Activated T-cell treated with anti-CD3 and anti-CD28 coated beads, Interleukin-2, amount 50 U/mL, for 24 hours (primary cell): ENCODE measurements around the gene NPIPA3.
A peak's percentile ranks its signal among the peaks of the same experiment; 100 is the strongest.
"Not testable (repeated sequence)": the region's sequence is repeated elsewhere in the genome, so short reads cannot be mapped to it uniquely, and the experiment has no call there.

Experiments used
- DNase-seq: peaks from one replicate; pipeline ENCODE4 v3.0.0-alpha.2; 2020
- H3K27ac Mint-ChIP-seq: 2 replicates; pipeline ENCODE4 v1.8.0; 2020; ENCODE audit warnings: mild to moderate bottlenecking, mixed read lengths
- H3K27me3 Mint-ChIP-seq: 2 replicates; pipeline ENCODE4 v1.8.0; 2020; ENCODE audit warnings: mixed read lengths
- H3K36me3 Mint-ChIP-seq: 2 replicates; pipeline ENCODE4 v1.8.0; 2020; ENCODE audit warnings: low read depth, mixed read lengths
- H3K4me1 Mint-ChIP-seq: 2 replicates; pipeline ENCODE4 v1.8.0; 2020; ENCODE audit warnings: low read depth, mixed read lengths
- H3K4me3 Mint-ChIP-seq: 2 replicates; pipeline ENCODE4 v1.8.0; 2020; ENCODE audit warnings: mild to moderate bottlenecking, moderate library complexity, mixed read lengths
- H3K9me3 Mint-ChIP-seq: 2 replicates; pipeline ENCODE4 v1.8.0; 2020; ENCODE audit warnings: mixed read lengths

The NPIPA3 gene

GRCh38 chr16:14703156-14704011 lies at the start of gene NPIPA3:
Gene NPIPA3 (plus strand): TSS chr16:14703411. CDS start chr16:14708944, 5,533 bp downstream.
- DNase-seq, H3K9me3 Mint-ChIP-seq, H3K27me3 Mint-ChIP-seq, H3K4me3 Mint-ChIP-seq, H3K36me3 Mint-ChIP-seq, H3K4me1 Mint-ChIP-seq, H3K27ac Mint-ChIP-seq: not testable (repeated sequence)

DNA sequence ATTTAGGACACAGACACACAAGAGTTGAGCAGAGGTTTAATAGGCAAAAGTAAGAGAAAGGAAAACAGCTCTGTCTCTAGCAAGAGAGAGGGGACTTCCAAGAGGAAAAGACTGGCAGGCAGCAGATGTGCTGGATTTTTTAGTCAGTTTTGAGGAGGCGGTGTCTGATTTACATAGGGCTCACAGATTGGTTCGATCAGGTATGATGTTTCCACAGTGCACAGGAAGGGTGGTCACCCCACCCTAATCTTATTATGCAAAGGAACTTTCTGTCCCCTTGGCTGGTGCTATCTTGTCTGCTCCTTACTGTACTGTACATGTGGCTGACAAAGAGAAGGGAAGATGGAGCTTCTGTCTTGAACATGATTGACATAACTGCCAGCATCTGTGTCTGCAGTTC lies 45.1 kb upstream of the NPIPA3 start:
- Mint-ChIP-seq H3K4me3 (no peak overlapping the region), H3K9me3 (no peaks in the 10 kb centered on the region), H3K27ac (peak overlapping the region; percentile 86), H3K4me1 (peaks cover 5% of the 10 kb centered on the region), H3K27me3 (no peaks in the 10 kb centered on the region), H3K36me3 (peaks cover 81% of the 10 kb centered on the region)
- DNase-seq, result no peak

DNA sequence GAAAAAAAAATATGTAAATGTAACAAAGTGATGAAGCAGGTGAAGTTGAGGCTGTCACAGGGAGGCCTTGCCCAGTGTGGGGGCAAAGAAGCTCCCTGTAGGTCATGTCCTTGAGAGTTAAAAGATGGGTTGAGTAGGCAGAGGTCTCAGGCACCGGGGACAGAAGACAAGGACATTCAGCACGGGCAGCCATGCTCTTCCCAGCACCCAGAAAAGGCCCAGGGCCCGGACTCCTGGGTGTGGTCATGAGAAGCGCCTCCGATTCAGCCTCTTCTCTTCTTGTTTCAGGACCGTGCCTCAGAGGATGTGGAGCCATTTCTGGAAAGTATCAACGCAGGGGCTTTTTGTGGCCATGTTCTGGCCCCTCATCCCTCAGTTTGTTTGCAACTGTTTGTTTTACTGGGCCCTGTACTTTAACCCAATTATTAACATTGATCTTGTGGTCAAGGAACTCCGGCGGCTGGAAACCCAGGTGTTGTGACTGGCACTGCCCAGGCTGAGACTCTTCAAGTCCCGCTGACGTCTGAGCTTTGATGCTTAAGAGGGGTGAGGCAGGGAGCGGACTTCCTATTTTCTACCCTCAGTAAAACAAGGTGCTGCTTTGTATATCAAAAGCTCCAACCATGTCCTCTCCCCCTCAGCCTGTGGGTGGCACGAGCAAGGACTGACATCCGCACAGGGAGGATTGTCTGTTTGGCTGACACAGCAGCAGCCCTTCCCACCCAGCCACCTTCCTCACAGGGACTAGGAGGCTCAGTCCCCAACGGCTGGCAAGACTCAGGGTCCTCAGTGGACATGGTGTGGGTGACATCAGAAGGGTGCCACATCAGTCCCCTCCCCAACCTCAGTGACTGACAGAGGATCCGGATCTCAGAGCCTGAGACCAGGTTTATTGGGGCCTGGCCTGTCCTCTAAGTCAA lies 35.6 kb upstream of the NPIPA3 start:
- Mint-ChIP-seq H3K27ac (peak overlapping the region; percentile 61), H3K4me1 (peaks cover 3% of the 10 kb centered on the region), H3K9me3 (no peaks in the 10 kb centered on the region), H3K27me3 (no peaks in the 10 kb centered on the region), H3K4me3 (no peak overlapping the region), H3K36me3 (peaks cover 72% of the 10 kb centered on the region)
- DNase-seq, result no peak

GRCh38 chr16:14668556-14669223 lies 34.5 kb upstream of the NPIPA3 start:
- Mint-ChIP-seq H3K9me3 (no peaks in the 10 kb centered on the region), H3K4me3 (no peak overlapping the region), H3K27me3 (no peaks in the 10 kb centered on the region), H3K27ac (no peak overlapping the region), H3K4me1 (peaks cover 5% of the 10 kb centered on the region), H3K36me3 (peaks cover 61% of the 10 kb centered on the region)
- no peak for DNase-seq

GRCh38 chr16:14669776-14670175 lies 33.4 kb upstream of the NPIPA3 start:
- H3K36me3 Mint-ChIP-seq, result peaks cover 50% of the 10 kb centered on the region
- no peak overlapping the region for H3K4me3 Mint-ChIP-seq
- no peaks in the 10 kb centered on the region for H3K27me3 Mint-ChIP-seq
- DNase-seq, result no peak
- no peak overlapping the region for H3K27ac Mint-ChIP-seq
- no peaks in the 10 kb centered on the region for H3K9me3 Mint-ChIP-seq
- H3K4me1 Mint-ChIP-seq, result peaks cover 5% of the 10 kb centered on the region

- Mint-ChIP-seq H3K4me3 (no peak overlapping the region), H3K27me3 (no peaks in the 10 kb centered on the region), H3K27ac (peak overlapping the region; percentile 12), H3K4me1 (peaks cover 5% of the 10 kb centered on the region), H3K36me3 (peaks cover 24% of the 10 kb centered on the region), H3K9me3 (no peaks in the 10 kb centered on the region)
- no peak for DNase-seq
Observed at GRCh38 chr16:14672403-14672971, 30.7 kb upstream of the NPIPA3 start.

DNA sequence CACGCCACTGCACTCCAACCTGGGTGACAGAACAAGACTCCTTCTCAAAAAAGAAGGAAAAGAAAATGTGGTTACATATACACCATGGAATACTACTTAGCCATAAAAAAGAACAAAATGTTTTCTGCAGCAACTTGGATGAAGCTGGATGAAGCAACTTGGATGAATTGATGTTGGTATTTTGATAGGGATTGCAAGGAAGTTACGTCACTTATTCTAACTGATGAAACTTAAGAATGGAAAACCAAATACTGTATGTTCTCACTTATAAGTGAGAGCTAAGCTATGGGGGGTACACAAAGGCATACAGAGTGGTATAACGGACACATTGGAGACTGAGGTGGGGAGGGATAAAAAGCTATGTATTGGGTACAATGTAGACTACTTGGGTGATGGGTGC lies 26.6 kb upstream of the NPIPA3 start:
- Mint-ChIP-seq H3K9me3 (no peaks in the 10 kb centered on the region), H3K4me1 (peaks cover 5% of the 10 kb centered on the region), H3K36me3 (no peaks in the 10 kb centered on the region), H3K27me3 (peaks cover 5% of the 10 kb centered on the region), H3K4me3 (no peak overlapping the region), H3K27ac (no peak overlapping the region)
- DNase-seq, result no peak

- no peaks in the 10 kb centered on the region for H3K9me3 Mint-ChIP-seq
- no peak overlapping the region for H3K27ac Mint-ChIP-seq
- no peak overlapping the region for H3K4me3 Mint-ChIP-seq
- no peaks in the 10 kb centered on the region for H3K36me3 Mint-ChIP-seq
- peaks cover 2% of the 10 kb centered on the region for H3K4me1 Mint-ChIP-seq
- no peak for DNase-seq
- H3K27me3 Mint-ChIP-seq, result peaks cover 5% of the 10 kb centered on the region
Observed at GRCh38 chr16:14677627-14678026, 25.6 kb upstream of the NPIPA3 start.

- Mint-ChIP-seq H3K36me3 (no peaks in the 10 kb centered on the region), H3K4me1 (no peaks in the 10 kb centered on the region), H3K27me3 (peaks cover 5% of the 10 kb centered on the region), H3K9me3 (no peaks in the 10 kb centered on the region), H3K27ac (no peak overlapping the region), H3K4me3 (no peak overlapping the region)
- no peak for DNase-seq
Observed at GRCh38 chr16:14678748-14679497, 24.3 kb upstream of the NPIPA3 start.

DNA sequence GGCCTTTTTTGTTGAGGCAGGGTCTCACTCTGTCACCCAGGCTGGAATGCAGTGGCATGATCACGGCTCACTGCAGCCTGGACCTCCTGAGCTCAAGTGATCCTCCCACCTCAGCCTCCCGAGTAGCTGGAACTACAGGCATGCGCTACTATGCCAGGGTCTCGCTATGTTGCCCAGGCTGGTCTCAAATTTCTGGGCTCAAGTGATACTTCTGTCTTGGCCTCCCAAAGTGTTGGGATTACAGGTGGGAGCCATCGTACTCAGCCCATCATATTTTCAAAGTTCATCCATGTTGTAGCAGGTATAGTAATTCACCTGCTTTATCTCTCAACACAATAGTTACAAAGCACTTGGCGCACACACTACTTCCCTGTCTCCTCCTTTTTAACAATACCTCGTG lies 22.8 kb upstream of the NPIPA3 start:
- not testable (repeated sequence) for H3K4me1 Mint-ChIP-seq, H3K9me3 Mint-ChIP-seq, H3K4me3 Mint-ChIP-seq, DNase-seq, H3K27ac Mint-ChIP-seq, H3K36me3 Mint-ChIP-seq, H3K27me3 Mint-ChIP-seq

GRCh38 chr16:14681115-14681514 lies 22.1 kb upstream of the NPIPA3 start:
- Mint-ChIP-seq H3K27me3 (peaks cover 5% of the 10 kb centered on the region), H3K4me1 (no peaks in the 10 kb centered on the region), H3K36me3 (no peaks in the 10 kb centered on the region), H3K9me3 (no peaks in the 10 kb centered on the region), H3K27ac (no peak overlapping the region), H3K4me3 (no peak overlapping the region)
- no peak for DNase-seq

DNA sequence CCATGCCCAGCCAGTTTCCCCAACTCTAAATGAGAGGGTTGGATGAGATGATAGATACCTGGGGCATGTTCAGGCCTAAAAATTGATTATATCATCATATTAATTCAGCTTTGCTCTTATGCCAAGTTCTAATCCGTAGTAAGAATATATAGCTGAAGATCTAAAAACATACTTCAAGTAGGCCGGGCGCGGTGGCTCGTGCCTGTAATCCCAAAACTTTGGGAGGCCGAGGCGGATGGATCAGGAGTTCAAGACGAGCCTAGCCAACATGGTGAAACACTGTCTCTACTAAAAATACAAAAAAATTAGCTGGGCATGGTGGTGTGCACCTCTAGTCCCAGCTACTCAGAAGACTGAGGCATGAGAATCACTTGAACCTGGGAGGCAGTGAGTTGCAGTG lies 21.1 kb upstream of the NPIPA3 start:
- Mint-ChIP-seq H3K36me3 (no peaks in the 10 kb centered on the region), H3K4me1 (no peaks in the 10 kb centered on the region), H3K27ac (no peak overlapping the region), H3K27me3 (peaks cover 5% of the 10 kb centered on the region), H3K9me3 (no peaks in the 10 kb centered on the region), H3K4me3 (no peak overlapping the region)
- no peak for DNase-seq

GRCh38 chr16:14685870-14686793 lies 17.1 kb upstream of the NPIPA3 start:
- not testable (repeated sequence) for H3K27ac Mint-ChIP-seq, H3K4me3 Mint-ChIP-seq, H3K4me1 Mint-ChIP-seq, H3K27me3 Mint-ChIP-seq, DNase-seq, H3K36me3 Mint-ChIP-seq, H3K9me3 Mint-ChIP-seq
